T-helper 9 cell (primary cell): ENCODE measurements around the gene CCDC69.
A peak's percentile ranks its signal among the peaks of the same experiment; 100 is the strongest.
"Not testable (repeated sequence)": the region's sequence is repeated elsewhere in the genome, so short reads cannot be mapped to it uniquely, and the experiment has no call there.

Experiments
- DNase-seq: peaks from one replicate; pipeline ENCODE4 v3.0.0-alpha.2; 2020

The CCDC69 gene

GRCh38 chr5:151186052-151186451 is 37.8 kb downstream of the CCDC69 start:
- no peak for DNase-seq

- DNase-seq = no peak
Measured at GRCh38 chr5:151184316-151185042, 39.4 kb downstream of the CCDC69 start.

GRCh38 chr5:151183456-151184245 is 40.2 kb downstream of the CCDC69 start:
- no peak for DNase-seq

- DNase-seq = no peak
Measured at GRCh38 chr5:151182976-151183375, 40.9 kb downstream of the CCDC69 start.

GRCh38 chr5:151182524-151182900 is 41.4 kb downstream of the CCDC69 start:
- no peak for DNase-seq

- DNase-seq = no peak
Measured at GRCh38 chr5:151181818-151182523, 41.9 kb downstream of the CCDC69 start.

- DNase-seq = no peak
Measured at GRCh38 chr5:151180291-151180690, 43.6 kb downstream of the CCDC69 start.

- DNase-seq = no peak
Measured at GRCh38 chr5:151179489-151179840, 44.4 kb downstream of the CCDC69 start.

- DNase-seq = no peak
Measured at GRCh38 chr5:151178777-151179488, 45.0 kb downstream of the CCDC69 start.

GRCh38 chr5:151178372-151178771 is 45.5 kb downstream of the CCDC69 start:
- DNase-seq = no peak

- not testable (repeated sequence) for DNase-seq
Measured at GRCh38 chr5:151176268-151176667, 47.6 kb downstream of the CCDC69 start.

GRCh38 chr5:151174612-151175101 is 49.2 kb downstream of the CCDC69 start:
- DNase-seq = no peak

GRCh38 chr5:151173711-151174611 is 49.9 kb downstream of the CCDC69 start:
- DNase-seq = no peak

- no peak for DNase-seq
Measured at GRCh38 chr5:151171529-151171928, 52.4 kb downstream of the CCDC69 start.

GRCh38 chr5:151168602-151169344 is 55.1 kb downstream of the CCDC69 start:
- DNase-seq = no peak

- DNase-seq = no peak
Measured at GRCh38 chr5:151167022-151167421, 56.9 kb downstream of the CCDC69 start.

GRCh38 chr5:151164687-151165392 is 59.1 kb downstream of the CCDC69 start:
- DNase-seq = peak; percentile 66

GRCh38 chr5:151162776-151163175 is 61.1 kb downstream of the CCDC69 start:
- no peak for DNase-seq

- no peak for DNase-seq
Measured at GRCh38 chr5:151159649-151160373, 64.1 kb downstream of the CCDC69 start.

- DNase-seq = no peak
Measured at GRCh38 chr5:151158287-151158661, 65.6 kb downstream of the CCDC69 start.
